SHP77 (cell line): ENCODE results near the gene PMAIP1.
A peak's percentile ranks its signal among the peaks of the same experiment; 100 is the strongest.
"Not testable (repeated sequence)": the region's sequence is repeated elsewhere in the genome, so short reads cannot be mapped to it uniquely, and the experiment has no call there.

Source experiments
- DNase-seq, 2 experiments: peaks; one replicate each; lab custom pipeline; 2025; lab: John Stamatoyannopoulos, UW

PMAIP1 gene

DNA sequence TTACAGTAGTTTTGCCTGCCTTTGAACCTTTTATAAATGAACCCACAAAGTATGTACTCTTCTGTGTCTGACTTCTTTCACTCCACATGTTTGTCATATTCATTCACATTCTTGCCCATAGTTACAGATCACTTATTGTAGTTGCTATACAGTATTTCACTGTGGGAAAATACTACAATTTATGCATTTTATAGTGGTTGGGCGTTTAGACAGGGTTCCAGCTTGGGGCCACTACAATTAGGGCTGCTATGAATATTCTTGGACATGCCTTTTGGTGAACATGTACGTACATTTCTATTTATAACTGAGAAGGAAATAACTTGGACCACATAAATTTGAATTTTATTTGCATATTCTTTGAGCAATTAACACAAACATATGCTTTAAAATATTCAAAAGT lies 15.4 kb upstream of the PMAIP1 start:
- no peak for DNase-seq

GRCh38 chr18:59885579-59886163 lies 14.1 kb upstream of the PMAIP1 start:
- DNase-seq = no peak

DNA sequence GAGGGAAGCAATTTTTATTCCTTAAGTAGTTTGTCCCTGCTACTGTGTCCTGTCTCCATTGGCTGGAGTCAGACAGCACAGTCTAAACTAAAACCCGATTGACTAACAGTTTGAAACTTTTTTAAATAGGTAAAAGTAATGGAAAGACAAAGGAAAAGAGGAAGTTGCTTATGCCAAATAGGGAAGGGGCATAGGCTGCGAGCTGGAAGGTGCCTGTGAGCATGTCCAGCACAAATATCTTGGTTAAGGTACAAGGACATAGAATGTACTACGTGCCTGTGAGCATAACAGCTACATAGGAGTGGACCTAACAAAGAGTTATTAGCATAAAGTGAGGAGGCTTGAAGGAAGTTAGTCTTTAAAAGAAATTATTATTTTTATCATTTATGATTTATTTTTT lies 13.4 kb upstream of the PMAIP1 start:
- not testable (repeated sequence) for DNase-seq

- DNase-seq = no peak
Observed at GRCh38 chr18:59892123-59892522, 7.7 kb upstream of the PMAIP1 start.

DNA sequence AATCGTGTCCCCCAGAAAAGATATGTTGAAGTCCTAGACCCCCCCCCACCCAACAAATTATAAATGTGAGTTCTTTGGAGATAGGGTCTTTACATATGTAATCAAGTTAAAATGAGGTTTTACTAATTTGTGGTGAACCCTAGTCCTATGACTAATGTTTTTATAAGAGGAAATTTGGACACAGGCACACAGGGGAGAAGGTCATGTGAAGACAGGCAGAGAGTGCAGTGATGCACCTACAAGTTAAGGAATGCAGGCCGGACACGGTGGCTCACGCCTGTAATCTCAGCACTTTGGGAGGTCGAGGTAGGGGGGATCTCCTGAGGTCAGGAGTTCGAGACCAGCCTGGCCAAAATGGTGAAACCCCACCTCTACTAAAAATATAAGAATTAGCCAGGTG lies 5.8 kb upstream of the PMAIP1 start:
- no peak for DNase-seq

DNA sequence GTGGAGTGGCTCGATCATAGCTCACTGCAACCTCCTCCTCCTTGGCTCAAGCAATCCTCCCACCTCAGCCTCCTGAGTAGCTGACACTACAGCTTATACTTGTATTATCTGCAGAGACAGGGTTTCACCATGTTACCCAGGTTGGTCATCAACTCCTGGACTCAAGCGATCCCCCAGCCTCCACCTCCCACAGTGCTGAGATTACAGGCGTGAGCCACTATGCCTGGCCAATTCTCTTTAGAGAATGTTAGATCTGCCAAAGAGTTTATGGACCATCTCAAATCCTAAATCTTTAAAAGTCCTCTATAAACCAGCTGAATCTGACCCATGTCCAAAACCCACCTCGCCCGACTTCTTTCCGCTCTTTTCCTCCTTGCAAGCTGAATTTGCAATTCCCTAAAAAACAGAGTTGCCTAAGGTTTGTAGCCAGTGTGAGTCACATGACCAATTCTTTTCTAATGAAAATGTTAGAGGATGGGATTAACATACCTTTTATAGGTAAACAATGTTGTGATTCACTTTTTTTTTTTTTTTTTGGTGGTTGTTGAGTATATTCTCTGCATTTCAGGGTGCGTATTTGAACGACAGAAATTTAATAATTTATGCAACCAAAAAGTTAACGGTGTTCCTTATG lies 2.4 kb upstream of the PMAIP1 start:
- DNase-seq = no peak

DNA sequence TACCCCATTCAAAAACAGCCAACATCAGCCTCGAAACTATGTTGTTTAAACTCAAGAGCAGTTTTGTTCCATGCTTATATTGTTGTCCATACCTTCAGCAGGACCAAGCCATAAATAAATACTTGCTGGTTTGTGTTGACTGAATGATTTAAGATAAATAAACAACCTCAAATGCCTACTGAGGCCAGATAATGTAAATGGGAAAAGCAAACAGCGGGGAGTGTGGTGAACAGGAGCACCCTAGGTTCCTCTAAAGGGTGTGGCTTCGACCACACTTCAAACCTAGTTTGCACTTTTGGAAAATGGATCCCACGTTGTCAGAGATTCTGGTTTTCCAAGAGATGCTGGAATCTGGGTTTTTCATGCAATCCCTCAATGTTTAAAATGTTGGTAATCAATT lies 1.7 kb upstream of the PMAIP1 start:
- no peak for DNase-seq

- no peak for DNase-seq
Observed at GRCh38 chr18:59898609-59899297, 1.0 kb upstream of the PMAIP1 start.

GRCh38 chr18:59900222-59901128 lies 679 bp downstream of the PMAIP1 start:
- peak; percentile 33 to 56 for DNase-seq

GRCh38 chr18:59902131-59902992 lies 2.6 kb downstream of the PMAIP1 start:
- peak in 1 of 2 experiments; percentile 19 for DNase-seq

- no peak for DNase-seq
Observed at GRCh38 chr18:59902993-59903610, 3.3 kb downstream of the PMAIP1 start.

DNA sequence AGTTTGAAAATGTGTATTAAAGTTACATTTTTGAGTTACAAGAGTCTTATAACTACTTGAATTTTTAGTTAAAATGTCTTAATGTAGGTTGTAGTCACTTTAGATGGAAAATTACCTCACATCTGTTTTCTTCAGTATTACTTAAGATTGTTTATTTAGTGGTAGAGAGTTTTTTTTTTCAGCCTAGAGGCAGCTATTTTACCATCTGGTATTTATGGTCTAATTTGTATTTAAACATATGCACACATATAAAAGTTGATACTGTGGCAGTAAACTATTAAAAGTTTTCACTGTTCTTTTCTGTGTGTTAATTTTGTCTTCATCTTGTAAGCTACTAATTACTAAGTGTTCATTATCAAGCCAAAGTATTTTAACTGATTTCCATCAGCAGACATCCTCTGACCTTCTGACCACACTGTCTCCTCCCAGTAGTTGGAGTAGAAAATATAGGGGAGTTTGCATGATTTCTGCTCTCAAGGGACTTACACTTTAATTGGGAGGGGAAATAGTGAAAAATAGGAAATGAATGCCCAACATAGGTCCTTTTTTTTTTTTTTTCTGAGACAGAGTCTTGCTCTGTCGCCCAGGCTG lies 4.3 kb downstream of the PMAIP1 start:
- DNase-seq = no peak

- DNase-seq = no peak
Observed at GRCh38 chr18:59905686-59906091, 5.9 kb downstream of the PMAIP1 start.

DNA sequence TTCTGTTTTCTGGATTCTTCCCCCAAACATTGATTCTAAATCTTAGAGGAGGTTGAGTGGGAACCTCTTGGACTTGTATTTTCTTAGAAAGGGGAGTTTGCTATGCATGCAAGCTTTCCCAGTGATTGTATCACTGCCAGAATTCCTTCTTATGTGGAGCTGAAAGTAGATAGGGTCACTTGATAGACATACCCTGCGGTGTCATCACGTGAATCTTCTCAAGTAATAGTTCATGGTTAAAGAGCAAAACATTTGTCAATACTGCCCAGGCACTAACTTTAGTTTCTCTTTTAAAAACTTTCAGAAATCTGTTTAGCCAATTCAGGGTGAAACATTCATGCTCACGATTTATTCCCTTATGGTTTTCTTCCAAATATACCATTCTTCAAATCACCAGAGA lies 6.4 kb downstream of the PMAIP1 start:
- DNase-seq = no peak

DNA sequence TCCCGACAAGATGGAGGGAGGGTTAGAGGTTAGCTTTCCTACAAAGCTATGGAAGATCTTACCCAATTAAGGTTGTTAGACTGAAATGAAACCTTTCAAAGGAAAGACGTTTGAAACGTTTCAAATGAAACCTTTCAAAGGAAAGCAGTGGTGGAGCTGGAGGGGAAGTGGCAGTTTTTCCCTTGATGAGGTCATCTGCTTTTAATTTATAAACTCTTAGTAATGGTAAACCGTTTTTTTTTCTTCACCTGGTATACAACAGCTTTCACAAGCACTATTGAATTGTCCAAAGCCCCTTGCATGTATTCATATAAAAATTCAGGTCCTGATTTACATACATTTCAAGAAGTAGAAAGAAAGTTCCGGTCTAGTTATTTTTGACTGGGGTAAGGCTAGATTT lies 7.4 kb downstream of the PMAIP1 start:
- DNase-seq = no peak

- no peak for DNase-seq
Observed at GRCh38 chr18:59907660-59908059, 7.9 kb downstream of the PMAIP1 start.

DNA sequence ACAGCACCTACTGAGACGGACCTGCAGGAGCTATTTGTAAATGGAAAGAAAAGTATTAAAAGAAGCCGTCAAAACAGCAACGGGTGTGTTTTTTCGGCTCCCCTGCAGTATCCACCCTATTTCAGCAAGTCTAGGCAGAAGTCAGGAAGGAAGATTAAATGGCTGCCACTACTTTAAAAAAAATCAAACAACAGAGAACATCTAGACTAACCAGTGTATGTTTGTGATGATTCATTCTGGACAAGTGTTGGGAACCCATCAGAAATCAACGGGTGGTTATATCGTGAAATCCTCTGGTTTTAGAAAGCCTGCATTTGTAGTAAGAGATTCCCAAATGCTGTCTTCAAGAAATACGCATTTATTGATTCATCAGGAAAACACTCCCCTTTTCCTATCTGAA lies 9.0 kb downstream of the PMAIP1 start:
- no peak for DNase-seq

DNA sequence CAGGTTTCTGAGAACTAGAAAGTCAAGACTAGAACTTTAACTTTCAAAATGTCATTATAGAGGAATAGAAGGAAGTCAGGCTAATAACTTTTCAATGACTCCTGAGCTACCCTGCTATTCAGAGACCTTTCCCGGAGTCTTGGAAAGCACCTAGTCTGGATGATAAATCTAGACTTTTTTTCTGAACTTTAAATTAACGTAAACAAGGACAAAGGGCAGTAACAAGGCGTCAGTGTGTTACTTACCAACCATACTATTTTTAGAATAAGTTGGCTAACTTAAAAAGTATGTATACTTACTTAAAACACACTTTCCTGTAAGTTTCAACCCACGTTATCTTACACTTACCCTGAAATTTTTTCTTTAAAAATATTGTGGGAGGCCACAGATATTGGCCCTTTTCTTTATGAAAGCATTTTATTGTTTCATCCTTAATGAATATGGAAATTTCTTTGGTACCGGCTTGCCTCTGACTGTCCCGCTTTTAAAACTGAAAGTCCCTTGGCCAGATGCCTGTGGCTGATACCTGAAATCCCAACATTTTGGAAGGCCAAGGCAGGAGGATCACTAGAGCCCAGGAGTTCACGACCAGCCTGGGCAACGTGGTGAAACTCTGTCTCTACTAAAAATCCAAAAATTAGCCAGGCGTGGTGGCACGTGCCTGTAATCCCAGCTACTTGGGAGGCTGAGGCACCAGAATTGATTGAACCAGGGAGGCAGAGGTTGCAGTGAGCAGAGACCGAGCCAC lies 9.7 kb downstream of the PMAIP1 start:
- DNase-seq = no peak

DNA sequence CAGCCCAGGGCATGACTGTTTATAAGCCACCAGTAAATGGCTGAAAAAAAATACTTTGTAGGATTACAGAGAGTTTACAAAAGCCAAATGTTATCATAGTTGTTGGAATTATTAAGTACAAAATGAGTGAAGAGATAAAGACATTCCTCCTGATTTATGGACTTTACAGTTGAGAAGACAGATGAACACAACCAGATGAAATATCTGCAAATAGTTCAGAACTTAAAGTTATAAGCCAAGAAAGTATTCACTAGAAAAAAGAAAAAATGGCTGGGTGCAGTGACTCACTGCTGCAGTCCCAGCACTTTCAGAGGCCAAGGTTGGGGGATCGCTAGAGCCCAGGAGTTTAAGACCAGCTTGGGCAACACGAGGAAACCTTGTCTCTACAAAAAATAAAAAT lies 11.2 kb downstream of the PMAIP1 start:
- DNase-seq = no peak

DNA sequence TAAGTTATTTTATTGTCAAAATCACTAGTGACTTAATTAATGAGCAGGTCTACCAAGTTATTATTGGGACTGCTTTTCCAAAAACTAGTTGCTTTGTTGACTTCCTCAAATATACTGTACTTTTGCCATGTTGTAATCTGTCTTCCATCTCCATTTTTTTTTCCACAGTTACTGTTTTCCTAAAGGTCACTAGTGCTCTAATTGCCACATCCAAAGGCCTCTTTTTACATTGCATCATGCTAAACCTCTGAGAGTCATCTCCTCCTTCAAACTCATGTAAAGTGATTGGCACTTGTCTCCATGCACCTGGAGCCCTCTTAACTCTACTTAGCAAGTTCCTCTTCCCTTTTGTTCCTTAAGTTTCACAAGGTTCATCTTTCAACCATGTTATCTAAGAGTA lies 11.8 kb downstream of the PMAIP1 start:
- no peak for DNase-seq
